ENCODE measurements around the gene MYO6.
"Not testable (repeated sequence)": the region's sequence is repeated elsewhere in the genome, so short reads cannot be mapped to it uniquely, and the experiment has no call there.

DNA sequence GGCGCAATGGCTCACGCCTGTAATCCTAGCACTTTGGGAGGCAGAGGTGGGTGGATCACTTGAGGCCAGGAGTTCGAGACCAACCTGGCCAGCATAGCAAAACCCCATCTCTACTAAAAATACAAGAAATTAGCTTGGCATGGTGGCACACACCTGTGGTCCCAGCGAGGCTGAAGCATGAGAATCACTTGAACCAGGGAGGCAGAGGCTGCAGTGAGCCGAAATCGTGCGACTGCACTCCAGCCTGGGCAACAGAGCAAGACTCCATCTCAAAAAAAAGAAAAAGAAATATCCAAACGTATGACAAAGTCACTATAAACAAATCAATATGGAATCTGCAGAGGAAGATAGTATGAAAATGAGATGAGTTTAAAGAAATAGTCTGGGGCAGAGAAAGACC is 18.0 kb upstream of the MYO6 start:
- TF ChIP-seq, protein P1, sequence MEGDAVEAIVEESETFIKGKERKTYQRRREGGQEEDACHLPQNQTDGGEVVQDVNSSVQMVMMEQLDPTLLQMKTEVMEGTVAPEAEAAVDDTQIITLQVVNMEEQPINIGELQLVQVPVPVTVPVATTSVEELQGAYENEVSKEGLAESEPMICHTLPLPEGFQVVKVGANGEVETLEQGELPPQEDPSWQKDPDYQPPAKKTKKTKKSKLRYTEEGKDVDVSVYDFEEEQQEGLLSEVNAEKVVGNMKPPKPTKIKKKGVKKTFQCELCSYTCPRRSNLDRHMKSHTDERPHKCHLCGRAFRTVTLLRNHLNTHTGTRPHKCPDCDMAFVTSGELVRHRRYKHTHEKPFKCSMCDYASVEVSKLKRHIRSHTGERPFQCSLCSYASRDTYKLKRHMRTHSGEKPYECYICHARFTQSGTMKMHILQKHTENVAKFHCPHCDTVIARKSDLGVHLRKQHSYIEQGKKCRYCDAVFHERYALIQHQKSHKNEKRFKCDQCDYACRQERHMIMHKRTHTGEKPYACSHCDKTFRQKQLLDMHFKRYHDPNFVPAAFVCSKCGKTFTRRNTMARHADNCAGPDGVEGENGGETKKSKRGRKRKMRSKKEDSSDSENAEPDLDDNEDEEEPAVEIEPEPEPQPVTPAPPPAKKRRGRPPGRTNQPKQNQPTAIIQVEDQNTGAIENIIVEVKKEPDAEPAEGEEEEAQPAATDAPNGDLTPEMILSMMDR (IDR thresholded peaks at IDR 0.05; ENCODE audit: poor library complexity), result not testable (repeated sequence)
- not testable (repeated sequence) for TF ChIP-seq EZH2 (IDR thresholded peaks at IDR 0.05; ENCODE audit: borderline replicate concordance)
